A549 (cell line): ENCODE results near the gene SENP6. TPM values are rescaled to one million over a fixed set of nuclear protein-coding genes. Genes with fewer than 3 reads are reported as not detected.

ENCODE experiments used
- ATAC-seq, 2 experiments: fragments of 200-7000 bp in 1 of 2; fragments of >200 bp in 1 of 2; cut with Nextera tagmentation in 1 of 2; cut with Tn5 transposase in 1 of 2; 3 replicates each; pipeline versions ENCODE4 v1.8.0 to v1.9.1; 2018 to 2020; ENCODE audit warnings: mild to moderate bottlenecking in 1 of 2, moderate library complexity in 1 of 2
- CTCF ChIA-PET: fragments of 300-600 bp; sonication (Branson Sonifier 250); formaldehyde crosslinking; extraction: SDS; loops from one replicate; lab custom pipeline; 2021; ENCODE audit warnings: antibody characterized with exemption, inconsistent platforms; lab: Yijun Ruan, JAX
- POLR2A ChIA-PET: fragments of 350-600 bp; formaldehyde crosslinking; extraction: SDS; loops from one replicate; lab custom pipeline; 2021; ENCODE audit warnings: antibody characterized with exemption, inconsistent platforms; lab: Yijun Ruan, JAX
- DNase-seq, 2 experiments: peaks; one replicate each; pipeline versions ENCODE4 v3.0.0 to v3.0.0-alpha.2; 2011 to 2016; ENCODE audit warnings: low read depth in 1 of 2, low spot score in 1 of 2
- FAIRE-seq: peaks from 2 replicates; lab custom pipeline; 2011; peaks lifted over from hg19 to GRCh38; lab: Jason Lieb, UNC
- H3K27ac ChIP-seq, 2 experiments: fragments of >200 bp; sonication (Bioruptor Twin); formaldehyde crosslinking; 3 replicates each; pipeline ENCODE4 v1.5.1; 2016 to 2017
- H3K4me1 ChIP-seq: fragments of >200 bp; sonication (Bioruptor Twin); formaldehyde crosslinking; 3 replicates; pipeline ENCODE4 v1.6.1; 2016
- H3K4me2 ChIP-seq: fragments of >200 bp; sonication (Bioruptor Twin); formaldehyde crosslinking; 3 replicates; pipeline ENCODE4 v1.6.1; 2016
- H3K4me3 ChIP-seq: fragments of >200 bp; sonication (Bioruptor Twin); formaldehyde crosslinking; 3 replicates; pipeline ENCODE4 v1.5.1; 2016
- H3K9me3 ChIP-seq: fragments of >200 bp; sonication (Bioruptor Twin); formaldehyde crosslinking; 3 replicates; pipeline ENCODE4 v1.6.1; 2016
- BHLHE40 ChIP-seq: IDR thresholded peaks from 2 replicates; pipeline ENCODE4 v1.6.1; 2012; ENCODE audit warnings: low read depth, low read length, inconsistent platforms
- CBX2 ChIP-seq: fragments of 200-600 bp; sonication (generic); IDR thresholded peaks from 2 replicates; pipeline ENCODE4 v1.6.1; 2016; ENCODE audit warnings: low read depth, mild to moderate bottlenecking, borderline replicate concordance
- CBX8 ChIP-seq: fragments of 200-600 bp; sonication (generic); IDR thresholded peaks from 2 replicates; pipeline ENCODE4 v1.6.1; 2016
- CEBPB ChIP-seq, 2 experiments: fragments of >200 bp in 1 of 2; sonication (Bioruptor Twin) in 1 of 2; formaldehyde crosslinking in 1 of 2; IDR thresholded peaks; 2 replicates each; pipeline ENCODE4 v1.6.1; 2012 to 2016
- CHD2 ChIP-seq: fragments of 150-350 bp; IDR thresholded peaks from 2 replicates; pipeline ENCODE4 v1.6.1; 2014; ENCODE audit warnings: low read length; ENCODE audit not compliant: partially characterized antibody
- EHF ChIP-seq: fragments of 250-450 bp; sonication (Bioruptor Pico); IDR thresholded peaks from 2 replicates; pipeline ENCODE4 v1.5.0; 2020; ENCODE audit warnings: mild to moderate bottlenecking
- EP300 ChIP-seq, 2 experiments: fragments of >200 bp; sonication (Bioruptor Twin); formaldehyde crosslinking; IDR thresholded peaks; 2 replicates in 1 of 2; 3 replicates in 1 of 2; pipeline ENCODE4 v1.6.1; 2016 to 2017
- ESRRA ChIP-seq: fragments of 150-350 bp; IDR thresholded peaks from 2 replicates; pipeline ENCODE4 v1.6.1; 2014; ENCODE audit warnings: mild to moderate bottlenecking, low read length, borderline replicate concordance
- FOSL2 ChIP-seq, 2 experiments: fragments of 450-650 bp in 1 of 2; fragments of >200 bp in 1 of 2; sonication (Bioruptor Twin) in 1 of 2; formaldehyde crosslinking; IDR thresholded peaks; 2 replicates each; pipeline versions ENCODE4 v1.5.0 to v1.6.1; 2016 to 2020; ENCODE audit warnings: mild to moderate bottlenecking in 1 of 2, moderate library complexity in 1 of 2
- HDAC2 ChIP-seq: fragments of 200-600 bp; sonication (generic); IDR thresholded peaks from 2 replicates; pipeline ENCODE4 v1.6.1; 2016
- HEYL ChIP-seq: fragments of 250-450 bp; sonication (Bioruptor Pico); IDR thresholded peaks from 2 replicates; pipeline ENCODE4 v1.8.0; 2021; ENCODE audit warnings: mild to moderate bottlenecking, moderate library complexity
- HOXA7 ChIP-seq: fragments of 250-450 bp; sonication (Bioruptor Pico); IDR thresholded peaks from 2 replicates; pipeline ENCODE4 v1.5.0; 2020; ENCODE audit warnings: mild to moderate bottlenecking, moderate library complexity
- HOXB13 ChIP-seq: fragments of 250-450 bp; sonication (Bioruptor Pico); IDR thresholded peaks from 2 replicates; pipeline ENCODE4 v1.5.0; 2020; ENCODE audit warnings: low read depth, mild to moderate bottlenecking, moderate library complexity
- HOXB5 ChIP-seq: fragments of 250-450 bp; sonication (Bioruptor Pico); IDR thresholded peaks from 2 replicates; pipeline ENCODE4 v1.5.0; 2020; ENCODE audit warnings: mild to moderate bottlenecking, moderate library complexity
- KDM1A ChIP-seq: fragments of 200-600 bp; sonication (generic); IDR thresholded peaks from 2 replicates; pipeline ENCODE4 v1.6.1; 2016; ENCODE audit warnings: low read depth, mild to moderate bottlenecking
- KDM5A ChIP-seq: fragments of 200-600 bp; sonication (generic); IDR thresholded peaks from 2 replicates; pipeline ENCODE4 v1.6.1; 2016; ENCODE audit warnings: antibody characterized with exemption, mild to moderate bottlenecking
- MAFK ChIP-seq: fragments of 450-650 bp; IDR thresholded peaks from 2 replicates; pipeline ENCODE4 v1.6.1; 2014; ENCODE audit not compliant: partially characterized antibody
- MAZ ChIP-seq: fragments of 150-350 bp; IDR thresholded peaks from 2 replicates; pipeline ENCODE4 v1.6.1; 2014; ENCODE audit warnings: antibody characterized with exemption, low read depth, low read length, borderline replicate concordance
- MYC ChIP-seq: IDR thresholded peaks from 2 replicates; pipeline ENCODE4 v1.6.1; 2012; ENCODE audit warnings: mild to moderate bottlenecking, inconsistent platforms, low read length, improper control_type of control experiment, borderline replicate concordance
- NR3C1 ChIP-seq: fragments of >200 bp; sonication (Bioruptor Twin); formaldehyde crosslinking; IDR thresholded peaks from 3 replicates; pipeline ENCODE4 v1.6.1; 2017
- PHF8 ChIP-seq: fragments of 200-600 bp; sonication (generic); IDR thresholded peaks from 2 replicates; pipeline ENCODE4 v1.6.1; 2016; ENCODE audit warnings: low read depth, mild to moderate bottlenecking, antibody characterized with exemption, moderate library complexity, borderline replicate concordance
- RARB ChIP-seq: fragments of 250-450 bp; sonication (Bioruptor Pico); IDR thresholded peaks from 2 replicates; pipeline ENCODE4 v1.8.0; 2021; ENCODE audit warnings: mild to moderate bottlenecking, moderate library complexity
- RCOR1 ChIP-seq: fragments of 150-350 bp; IDR thresholded peaks from 2 replicates; pipeline ENCODE4 v1.6.1; 2014; ENCODE audit warnings: antibody characterized with exemption, low read length, low read depth
- RFX5 ChIP-seq: fragments of 450-650 bp; IDR thresholded peaks from 2 replicates; pipeline ENCODE4 v1.7.1; 2014; ENCODE audit warnings: antibody characterized with exemption, mild to moderate bottlenecking, moderate library complexity
- SREBF2 ChIP-seq: fragments of 450-650 bp; IDR thresholded peaks from 2 replicates; pipeline ENCODE4 v1.6.1; 2014; ENCODE audit warnings: mild to moderate bottlenecking, moderate library complexity
- TP53 ChIP-seq: fragments of 250-450 bp; sonication (Bioruptor Pico); IDR thresholded peaks from 2 replicates; pipeline ENCODE4 v1.5.0; 2021; ENCODE audit warnings: mild to moderate bottlenecking, moderate library complexity
- ZC3H11A ChIP-seq: fragments of 450-650 bp; IDR thresholded peaks from 2 replicates; pipeline ENCODE4 v1.6.1; 2014; ENCODE audit warnings: antibody characterized with exemption, mild to moderate bottlenecking
- ZFP36 ChIP-seq: fragments of 450-650 bp; IDR thresholded peaks from 2 replicates; pipeline ENCODE4 v1.6.1; 2014; ENCODE audit warnings: borderline replicate concordance; ENCODE audit not compliant: partially characterized antibody
- WGBS: methylation state at CpG from one replicate; pipeline ENCODE4 v1.1.6; 2017; ENCODE audit errors: missing lambda C conversion rate; 5-methylcytosine and 5-hydroxymethylcytosine counted together
- polyA plus RNA-seq, 4 experiments: library from polyadenylated mRNA; depleted of rRNA in 3 of 4; stranded (reverse); fragments of >200 nt; fragmentation: RNase III in 1 of 4; extraction: RNeasy Plus Mini Kit Qiagen cat#74134 plus additional on column Dnase treatment in 1 of 4; gene quantifications; 2 replicates in 3 of 4; 3 replicates in 1 of 4; pipeline ENCODE4 v1.2.3, GENCODE V29; 2011 to 2017
- TF ChIP-seq, protein P1 (sequence below): fragments of 250-450 bp; sonication (Bioruptor Pico); IDR thresholded peaks from 2 replicates; pipeline ENCODE4 v1.5.0; 2020; ENCODE audit warnings: low read depth, mild to moderate bottlenecking, moderate library complexity

SENP6 gene
- polyA plus RNA-seq, 2 of the 4 experiments (the other 2 are of a cell fraction): 29.8 to 59.9 TPM

DNA sequence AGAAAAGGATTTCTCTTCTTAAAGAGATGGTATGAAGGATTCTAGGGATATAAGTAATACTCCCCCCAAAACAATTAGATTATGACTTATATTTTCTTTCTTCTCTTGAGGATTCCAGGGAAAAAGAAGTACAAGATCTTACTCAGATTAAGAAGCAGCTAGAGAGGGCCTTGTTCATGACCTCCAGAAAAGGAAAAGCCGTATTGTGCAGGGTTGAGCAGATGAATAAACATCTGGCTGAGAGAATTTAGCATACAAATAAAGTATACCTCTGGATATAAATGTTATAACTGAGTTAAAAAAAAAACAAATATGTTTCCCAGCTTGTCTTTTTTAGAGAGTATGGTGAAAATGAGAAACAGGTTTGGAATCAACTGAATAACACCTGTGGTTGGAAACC is 158.6 kb downstream of the SENP6 start:
- no peak for ATAC-seq

GRCh38 chr6:75761489-75761888 is 159.8 kb downstream of the SENP6 start:
- Histone ChIP-seq H3K4me3 (no peak overlapping the region), H3K27ac (no peak overlapping the region), H3K4me2 (no peak overlapping the region), H3K4me1 (no peaks in the 10 kb centered on the region), H3K9me3 (no peaks in the 10 kb centered on the region)
- DNase-seq (no peak), FAIRE-seq (no peak), ATAC-seq (no peak)
- WGBS: 85% methylated on average over 1 of the region's 1 CpG
- CTCF ChIA-PET: no interaction called here
- POLR2A ChIA-PET: no interaction called here
- TF ChIP-seq HOXB13 (CRISPR knock-in tag) (no peak), HEYL (CRISPR knock-in tag) (no peak), MYC (no peak), MAZ (no peak), KDM1A (no peak), CHD2 (no peak), CBX2 (no peak), KDM5A (no peak), ZFP36 (no peak), CBX8 (no peak), EHF (CRISPR knock-in tag) (no peak), RFX5 (no peak), RARB (no peak), FOSL2 (IDR thresholded peaks at IDR 0.05) (no peak), FOSL2 (CRISPR knock-in tag; IDR thresholded peaks at IDR 0.05) (no peak), ZC3H11A (no peak), TP53 (CRISPR knock-in tag) (no peak), HDAC2 (no peak)
- TF ChIP-seq, protein P1, sequence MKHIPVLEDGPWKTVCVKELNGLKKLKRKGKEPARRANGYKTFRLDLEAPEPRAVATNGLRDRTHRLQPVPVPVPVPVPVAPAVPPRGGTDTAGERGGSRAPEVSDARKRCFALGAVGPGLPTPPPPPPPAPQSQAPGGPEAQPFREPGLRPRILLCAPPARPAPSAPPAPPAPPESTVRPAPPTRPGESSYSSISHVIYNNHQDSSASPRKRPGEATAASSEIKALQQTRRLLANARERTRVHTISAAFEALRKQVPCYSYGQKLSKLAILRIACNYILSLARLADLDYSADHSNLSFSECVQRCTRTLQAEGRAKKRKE (CRISPR knock-in tag): no peak

More for the DNA sequence above, 158.6 kb downstream of the SENP6 start:
- DNase-seq (no peak), FAIRE-seq (peak; percentile 13)
- 89% methylated on average over 1 of the region's 1 CpG for WGBS
- H3K4me3 ChIP-seq: no peak overlapping the region
- H3K9me3 ChIP-seq: no peaks in the 10 kb centered on the region
- no peak overlapping the region for H3K4me2 ChIP-seq
- H3K4me1 ChIP-seq: no peaks in the 10 kb centered on the region
- ChIA-PET CTCF (no interaction called here), POLR2A (no interaction called here)
- no peak overlapping the region for H3K27ac ChIP-seq
- TF ChIP-seq ZFP36 (no peak), CEBPB (IDR thresholded peaks at IDR 0.05) (no peak), RCOR1 (no peak), HOXB13 (CRISPR knock-in tag) (no peak), MAFK (no peak), EP300 (IDR thresholded peaks at IDR 0.05) (no peak), KDM1A (no peak), EHF (CRISPR knock-in tag) (no peak), CBX2 (no peak), HOXB5 (CRISPR knock-in tag) (no peak)

DNA sequence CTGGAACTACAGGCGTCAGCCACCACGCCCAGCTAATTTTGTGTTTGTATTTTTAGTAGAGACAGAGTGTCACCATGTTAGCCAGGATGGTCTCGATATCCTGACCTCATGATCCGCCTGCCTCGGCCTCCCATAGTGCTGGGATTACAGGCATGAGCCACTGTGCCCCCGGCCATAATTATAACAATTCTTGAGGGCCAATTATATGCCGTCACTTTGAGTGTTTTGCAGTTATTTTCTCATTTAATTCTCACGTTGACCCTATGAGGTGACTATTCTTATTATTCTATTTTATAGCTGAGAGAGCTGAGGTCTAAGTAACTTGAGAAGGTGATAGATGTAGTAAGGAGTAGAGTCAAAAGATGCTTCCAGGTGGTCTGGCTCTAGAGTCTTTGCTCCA is 160.4 kb downstream of the SENP6 start:
- no peak overlapping the region for H3K27ac ChIP-seq
- TF ChIP-seq BHLHE40 (no peak), NR3C1 (no peak), CEBPB (IDR thresholded peaks at IDR 0.05) (no peak), HOXA7 (no peak), ZC3H11A (no peak), PHF8 (no peak), ESRRA (no peak), SREBF2 (no peak)
- WGBS: 94% methylated on average over 8 of the region's 8 CpGs
- no peak for DNase-seq
- no peak overlapping the region for H3K4me3 ChIP-seq
- ChIA-PET CTCF (no interaction called here), POLR2A (no interaction called here)
- H3K4me2 ChIP-seq: no peak overlapping the region
- no peaks in the 10 kb centered on the region for H3K9me3 ChIP-seq
- no peaks in the 10 kb centered on the region for H3K4me1 ChIP-seq
- no peak for FAIRE-seq
- no peak for ATAC-seq
